Measurements from ENCODE around the gene CELA2A. TPM values are rescaled to one million over a fixed set of nuclear protein-coding genes. Genes with fewer than 3 reads are reported as not detected.
"Not testable (repeated sequence)": the region's sequence is repeated elsewhere in the genome, so short reads cannot be mapped to it uniquely, and the experiment has no call there.

CELA2A gene
- total and polyA plus RNA-seq, 8 donors, result 360 to 20,184 (median 3,756) TPM

DNA sequence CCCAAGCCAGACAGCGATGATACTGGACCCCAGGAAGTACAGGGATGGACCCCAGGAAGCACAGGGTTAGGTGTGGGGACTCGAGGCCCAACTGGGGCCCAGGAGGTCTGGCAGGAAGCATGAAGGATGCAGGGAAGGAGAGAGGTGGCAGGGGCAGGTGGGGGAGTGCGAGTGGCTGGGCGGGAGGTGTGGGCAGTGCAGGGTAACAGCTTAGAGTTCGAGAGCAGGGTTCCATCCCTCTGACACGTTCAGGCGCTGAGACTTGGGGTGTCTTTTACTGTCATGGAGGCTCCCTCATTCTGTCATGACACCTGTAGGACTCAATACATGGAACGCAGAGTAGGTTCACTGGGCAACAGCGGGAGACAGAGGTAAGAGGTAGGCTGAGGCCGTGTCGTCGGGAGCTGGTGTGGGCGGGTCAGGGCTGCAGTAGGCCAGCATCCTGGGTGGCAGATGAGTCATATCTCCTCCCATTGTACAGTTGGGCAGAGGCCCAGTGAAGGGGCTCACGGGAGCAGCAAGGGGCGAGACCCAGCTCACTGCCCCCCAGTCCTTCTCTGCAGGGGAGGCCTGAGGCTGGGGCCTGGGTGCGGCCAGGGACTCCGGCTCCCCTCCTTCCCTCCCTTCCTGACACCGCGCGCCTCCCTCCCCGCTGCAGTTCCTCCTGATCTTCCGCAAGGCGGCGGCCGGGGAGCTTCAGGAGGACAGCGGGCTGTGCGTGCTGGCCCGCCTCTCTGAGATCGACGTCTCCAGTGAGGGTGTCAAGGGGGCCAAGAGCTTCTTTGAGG is 29.8 kb upstream of the CELA2A start:
- Histone ChIP-seq H3K4me1 (peaks cover 7 to 52% (median 39%) of the 10 kb centered on the region in 3 donors), H3K4me3 (no peak overlapping the region), H3K27ac (peak overlapping the region in 2 of 4 donors; percentile 12 to 81), H3K36me3 (peaks cover 0 to 16% (median 0%) of the 10 kb centered on the region in 3 donors), H3K9me3 (no peaks in the 10 kb centered on the region), H3K27me3 (no peaks in the 10 kb centered on the region)
- FAIRE-seq (no peak), ATAC-seq (no peak), DNase-seq (peak in 3 of 6 donors; percentile 26 to 79 (median 65))
- WGBS, 2 donors, result 80 to 83% methylated on average over 29 to 30 of the region's 30 CpGs
- intact Hi-C loops (cut with DNase I), result loop anchor here in 1 of 3 donors (5.0 kb wide), 1 partner anchor 99 kb away; no protein-coding TSS in a partner anchor
- TF ChIP-seq CTCF (IDR thresholded peaks at IDR 0.05), result no peak

GRCh38 chr1:15427280-15427666 is 29.3 kb upstream of the CELA2A start:
- WGBS, 2 donors, result 73 to 78% methylated on average over 6 of the region's 6 CpGs
- peak in 3 of 6 donors; percentile 13 to 72 (median 53) for DNase-seq
- peaks cover 0 to 16% (median 0%) of the 10 kb centered on the region in 3 donors for H3K36me3 ChIP-seq
- peak overlapping the region in 1 of 4 donors; percentile 12 for H3K27ac ChIP-seq
- peaks cover 8 to 50% (median 38%) of the 10 kb centered on the region in 3 donors for H3K4me1 ChIP-seq
- no peak for TF ChIP-seq CTCF (IDR thresholded peaks at IDR 0.05)
- intact Hi-C loops (cut with DNase I), result loop anchor here in 1 of 3 donors (5.0 kb wide), 1 partner anchor 100 kb away; no protein-coding TSS in a partner anchor
- ATAC-seq, result no peak
- FAIRE-seq, result no peak
- H3K27me3 ChIP-seq, result no peaks in the 10 kb centered on the region
- no peak overlapping the region for H3K4me3 ChIP-seq
- H3K9me3 ChIP-seq, result no peaks in the 10 kb centered on the region

DNA sequence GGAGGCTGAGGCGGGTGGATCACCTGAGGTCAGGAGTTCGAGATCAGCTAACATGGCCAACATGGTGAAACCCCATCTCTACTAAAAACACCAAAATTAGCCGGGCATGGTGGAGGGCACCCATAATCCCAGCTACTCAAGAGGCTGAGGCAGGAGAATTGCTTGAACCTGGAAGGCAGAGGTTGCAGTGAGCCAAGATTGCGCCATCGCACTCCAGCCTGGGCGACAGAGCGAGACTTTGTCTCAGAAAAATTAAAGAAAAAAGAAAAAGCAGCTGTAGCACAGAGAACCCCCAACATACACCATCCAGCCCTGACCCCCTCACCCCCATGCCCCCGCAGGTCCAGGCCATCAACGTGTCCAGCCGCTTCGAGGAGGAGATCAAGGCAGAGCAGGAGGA is 28.3 kb upstream of the CELA2A start:
- DNase-seq, result peak in 1 of 6 donors; percentile 47
- intact Hi-C loops (cut with DNase I), result loop anchor here in 1 of 3 donors (5.0 kb wide), 1 partner anchor 101 kb away; no protein-coding TSS in a partner anchor
- not testable (repeated sequence) for H3K4me3 ChIP-seq, H3K27ac ChIP-seq, FAIRE-seq, ATAC-seq, H3K9me3 ChIP-seq, H3K27me3 ChIP-seq
- 87 to 90% methylated on average over 9 to 11 of the region's 11 CpGs for WGBS, 2 donors
- peaks cover 13 to 48% (median 35%) of the 10 kb centered on the region in 3 donors for H3K4me1 ChIP-seq
- H3K36me3 ChIP-seq, result peaks cover 0 to 16% (median 0%) of the 10 kb centered on the region in 3 donors

DNA sequence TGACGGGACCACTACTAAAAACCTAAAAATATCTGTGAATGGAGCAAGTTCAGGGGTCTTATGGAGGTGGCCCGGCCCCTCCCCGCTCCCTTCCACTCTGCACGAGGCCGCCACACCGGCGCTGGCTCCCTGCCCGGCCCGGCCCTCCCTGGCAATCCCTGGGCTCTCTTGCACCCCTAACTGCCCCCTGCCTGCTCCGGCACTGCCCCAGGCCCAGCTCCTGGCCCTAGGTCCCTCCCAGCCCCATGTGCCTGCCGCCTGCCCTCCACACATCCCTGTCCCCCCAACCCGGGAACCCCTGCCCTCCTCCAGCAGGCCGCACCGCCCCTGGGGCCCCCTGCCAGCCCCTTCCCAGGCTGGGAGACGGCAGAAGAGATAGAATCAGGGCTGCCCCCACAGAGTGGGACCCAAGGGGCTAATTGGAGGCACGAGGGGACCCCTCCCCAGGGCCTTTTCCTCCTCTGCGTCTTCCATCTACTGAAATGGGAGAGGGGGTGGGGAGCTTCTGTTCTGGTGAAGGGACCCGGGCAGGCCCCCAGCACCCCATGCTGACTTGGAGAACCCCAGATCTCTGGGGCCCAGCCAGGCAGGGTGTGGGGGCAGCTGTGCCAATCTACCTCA is 27.6 kb upstream of the CELA2A start:
- no peaks in the 10 kb centered on the region for H3K9me3 ChIP-seq
- peak overlapping the region in 3 of 4 donors; percentile 46 to 85 (median 82) for H3K27ac ChIP-seq
- WGBS, 2 donors, result 85% methylated on average over 16 to 18 of the region's 18 CpGs
- H3K36me3 ChIP-seq, result peaks cover 0 to 16% (median 0%) of the 10 kb centered on the region in 3 donors
- ATAC-seq (no peak), FAIRE-seq (no peak), DNase-seq (peak in 3 of 6 donors; percentile 34 to 82 (median 60))
- H3K4me1 ChIP-seq, result peaks cover 20 to 45% (median 28%) of the 10 kb centered on the region in 3 donors
- no peaks in the 10 kb centered on the region for H3K27me3 ChIP-seq
- H3K4me3 ChIP-seq, result no peak overlapping the region
- intact Hi-C loops (cut with DNase I), result loop anchor here in 1 of 3 donors (5.0 kb wide), 1 partner anchor 102 kb away; no protein-coding TSS in a partner anchor
- TF ChIP-seq CTCF (IDR thresholded peaks at IDR 0.05), result no peak

- intact Hi-C loops (cut with DNase I), result loop anchor here in 2 of 3 donors (5.0 to 10.0 kb wide), 2 partner anchors 102 to 285 kb away; no protein-coding TSS in a partner anchor
- FAIRE-seq (no peak), DNase-seq (peak in 3 of 6 donors; percentile 60 to 79 (median 68)), ATAC-seq (no peak)
- Histone ChIP-seq H3K4me3 (no peak overlapping the region), H3K27me3 (no peaks in the 10 kb centered on the region), H3K9me3 (no peaks in the 10 kb centered on the region), H3K36me3 (peaks cover 0 to 16% (median 0%) of the 10 kb centered on the region in 3 donors), H3K4me1 (peaks cover 24 to 48% (median 26%) of the 10 kb centered on the region in 3 donors), H3K27ac (peak overlapping the region in 3 of 4 donors; percentile 46 to 85 (median 82))
- WGBS, 2 donors, result 54 to 71% methylated on average over 19 of the region's 19 CpGs
- TF ChIP-seq CTCF (IDR thresholded peaks at IDR 0.05), result no peak
Measured at GRCh38 chr1:15429701-15430149, 26.8 kb upstream of the CELA2A start.

Data from pancreas (tissue), 10 donors.